ENCODE data around the gene MPC1L.
"Not testable (repeated sequence)": the region's sequence is repeated elsewhere in the genome, so short reads cannot be mapped to it uniquely, and the experiment has no call there.

Gene MPC1L

DNA sequence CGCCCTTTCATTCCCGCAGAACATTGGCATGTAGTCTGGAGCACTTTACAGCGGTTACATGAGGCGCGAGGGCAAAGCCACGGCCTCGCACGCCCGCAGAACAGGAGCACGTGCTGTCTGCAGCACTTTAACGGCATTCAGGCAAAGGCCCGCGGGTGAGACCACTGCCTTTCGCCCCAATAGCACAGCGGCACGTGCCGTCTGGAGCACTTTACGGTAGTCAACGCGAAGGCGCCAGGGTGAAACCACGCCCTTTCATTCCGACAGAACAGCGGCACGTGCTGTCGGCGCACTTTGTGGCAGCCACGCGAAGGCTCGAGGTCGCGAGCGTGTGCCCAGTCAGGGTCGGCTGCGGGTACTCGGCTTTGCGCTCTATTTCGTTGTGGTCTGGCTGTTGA is at the start of gene MPC1L:
Gene MPC1L (plus strand): TSS at position 290 of the 398 bp plus-strand sequence. CDS start 138 bp downstream, outside the sequence.
- DNase-seq (no peak), ATAC-seq (no peak)

DNA sequence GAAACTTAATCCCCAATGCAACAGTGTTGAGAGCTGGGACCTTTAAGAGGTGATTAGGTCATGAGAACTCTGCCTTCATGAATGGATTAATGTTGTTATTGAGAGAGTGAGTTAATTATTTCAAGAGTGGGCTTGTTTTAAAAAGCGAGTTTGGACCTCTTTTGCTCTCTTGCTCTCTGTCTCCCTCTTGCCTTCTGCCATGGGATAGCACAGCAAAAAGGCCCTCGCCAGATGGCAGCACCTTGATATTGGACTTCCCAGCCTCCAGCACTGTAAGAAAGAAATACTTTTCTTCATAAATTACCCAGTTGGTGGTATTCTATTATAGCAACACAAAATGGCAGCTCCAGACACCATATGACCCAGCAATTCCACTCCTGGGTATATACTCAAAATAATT is 49.5 kb upstream of the MPC1L start:
- ATAC-seq (no peak), DNase-seq (no peak)

DNA sequence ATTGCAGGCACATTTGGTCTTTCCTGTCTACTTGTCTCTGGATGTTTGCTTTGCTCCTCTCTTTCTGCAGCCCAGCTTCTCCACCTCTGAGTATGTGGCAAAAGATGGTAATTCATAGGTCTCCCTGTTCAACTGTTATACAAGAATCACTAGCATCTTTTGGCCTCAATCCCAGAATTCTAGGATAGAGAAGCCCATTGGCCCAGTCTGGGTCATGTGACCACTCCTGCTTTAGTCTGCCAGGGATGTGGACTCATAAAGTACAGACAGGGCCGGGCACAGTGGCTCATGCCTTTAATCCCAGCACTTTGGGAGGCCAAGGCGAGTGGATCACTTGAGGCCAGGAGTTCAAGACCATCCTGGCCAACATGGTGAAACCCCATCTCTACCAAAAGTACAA is 47.8 kb upstream of the MPC1L start:
- DNase-seq, ATAC-seq: not testable (repeated sequence)

DNA sequence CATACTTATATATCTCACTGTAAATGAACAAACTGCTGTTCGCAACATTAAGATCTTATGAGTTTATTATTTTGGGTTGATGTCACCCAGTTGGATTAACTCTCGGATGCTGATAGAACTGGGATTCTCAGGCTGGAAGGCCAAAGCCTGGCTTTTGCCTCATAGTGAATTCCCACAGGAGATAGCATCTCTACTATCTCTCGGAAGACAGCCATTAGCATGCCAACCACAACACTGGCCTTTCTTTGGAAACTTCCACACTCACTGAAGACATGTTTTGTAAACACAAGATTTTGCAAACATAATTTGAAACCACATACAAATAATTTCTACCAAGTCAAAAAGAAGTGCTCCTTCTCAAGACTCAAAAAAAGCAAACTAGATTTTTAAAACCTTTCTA is 46.9 kb upstream of the MPC1L start:
- no peak for ATAC-seq
- no peak for DNase-seq

DNA sequence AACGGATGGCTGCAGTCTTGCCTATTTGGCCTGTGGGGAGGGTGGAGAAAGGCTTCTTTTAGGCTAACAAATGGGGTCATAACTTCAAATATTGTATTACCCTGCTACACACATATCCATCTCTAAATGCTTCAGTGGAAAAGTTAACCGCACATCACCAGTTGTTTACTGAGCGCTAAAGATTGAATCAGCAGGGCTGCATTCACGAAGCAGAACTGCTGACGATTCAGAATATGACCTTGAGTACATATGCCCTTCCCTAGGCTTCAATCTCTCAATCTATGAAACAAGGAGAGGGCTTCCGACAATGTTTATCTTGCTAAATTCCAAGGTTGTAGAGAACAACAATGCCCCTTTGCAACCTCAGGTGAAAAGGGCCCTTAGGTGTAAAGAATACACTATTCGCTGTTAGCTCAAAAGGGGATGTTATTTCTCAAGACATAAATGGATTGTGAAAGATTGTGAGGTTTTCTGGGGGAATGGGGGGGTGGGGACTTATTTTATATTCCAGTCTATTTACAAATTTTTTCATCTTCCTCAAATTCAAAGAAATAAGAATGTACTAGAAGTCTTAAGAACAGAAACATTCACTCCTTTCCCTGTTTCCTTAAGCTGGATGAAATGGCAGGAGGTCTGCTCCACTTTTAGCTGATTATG is 45.1 kb upstream of the MPC1L start:
- ATAC-seq (no peak), DNase-seq (no peak)

DNA sequence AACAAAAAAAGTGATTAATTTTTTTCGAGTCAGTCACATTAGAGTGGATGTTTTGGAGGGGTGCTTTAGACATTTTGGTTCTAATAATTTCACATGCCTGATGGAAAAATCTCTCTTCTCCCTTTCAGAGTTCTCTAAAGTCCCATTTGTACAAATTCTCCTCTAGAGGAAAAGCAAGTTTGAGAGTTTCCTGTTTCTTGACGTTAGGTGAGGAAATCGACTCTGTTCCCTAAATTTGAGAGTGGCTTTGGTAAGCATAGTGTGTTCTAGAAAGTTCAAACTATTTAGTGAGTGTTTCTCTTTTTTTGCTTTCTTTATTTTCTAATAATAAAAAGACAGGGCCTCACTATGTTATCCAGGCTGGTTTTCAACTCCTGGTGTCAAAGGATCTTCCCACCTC is 44.1 kb upstream of the MPC1L start:
- no peak for DNase-seq
- no peak for ATAC-seq

DNA sequence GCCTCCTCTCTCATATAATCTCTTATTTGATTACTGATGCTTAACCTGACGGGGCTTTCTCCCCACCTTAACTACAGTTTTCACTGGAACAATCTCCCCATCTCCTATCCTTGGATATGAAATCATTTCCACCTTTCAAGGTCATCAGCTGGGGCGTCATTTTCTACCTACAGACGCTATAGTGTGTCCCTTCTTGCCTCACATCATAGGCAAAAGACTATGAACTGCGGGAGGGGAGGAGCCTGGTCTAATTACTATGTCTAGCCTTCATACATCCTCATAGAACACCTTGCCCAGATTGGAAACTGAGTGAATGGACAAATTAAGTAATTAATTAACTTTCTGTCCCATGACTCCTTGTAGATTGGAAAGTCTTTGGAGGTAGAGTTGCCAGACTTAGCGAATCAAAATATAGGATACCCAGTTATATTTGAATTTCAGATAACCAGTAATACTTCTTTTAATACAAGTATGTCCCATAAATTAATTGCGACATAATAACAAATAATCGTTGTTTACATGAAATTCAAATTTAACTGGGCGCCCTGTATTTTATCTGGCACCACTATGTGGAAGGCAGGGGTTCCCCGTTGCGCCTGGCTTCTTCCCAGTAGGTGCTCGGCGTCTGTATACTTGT is 43.2 kb upstream of the MPC1L start:
- ATAC-seq (no peak), DNase-seq (no peak)

DNA sequence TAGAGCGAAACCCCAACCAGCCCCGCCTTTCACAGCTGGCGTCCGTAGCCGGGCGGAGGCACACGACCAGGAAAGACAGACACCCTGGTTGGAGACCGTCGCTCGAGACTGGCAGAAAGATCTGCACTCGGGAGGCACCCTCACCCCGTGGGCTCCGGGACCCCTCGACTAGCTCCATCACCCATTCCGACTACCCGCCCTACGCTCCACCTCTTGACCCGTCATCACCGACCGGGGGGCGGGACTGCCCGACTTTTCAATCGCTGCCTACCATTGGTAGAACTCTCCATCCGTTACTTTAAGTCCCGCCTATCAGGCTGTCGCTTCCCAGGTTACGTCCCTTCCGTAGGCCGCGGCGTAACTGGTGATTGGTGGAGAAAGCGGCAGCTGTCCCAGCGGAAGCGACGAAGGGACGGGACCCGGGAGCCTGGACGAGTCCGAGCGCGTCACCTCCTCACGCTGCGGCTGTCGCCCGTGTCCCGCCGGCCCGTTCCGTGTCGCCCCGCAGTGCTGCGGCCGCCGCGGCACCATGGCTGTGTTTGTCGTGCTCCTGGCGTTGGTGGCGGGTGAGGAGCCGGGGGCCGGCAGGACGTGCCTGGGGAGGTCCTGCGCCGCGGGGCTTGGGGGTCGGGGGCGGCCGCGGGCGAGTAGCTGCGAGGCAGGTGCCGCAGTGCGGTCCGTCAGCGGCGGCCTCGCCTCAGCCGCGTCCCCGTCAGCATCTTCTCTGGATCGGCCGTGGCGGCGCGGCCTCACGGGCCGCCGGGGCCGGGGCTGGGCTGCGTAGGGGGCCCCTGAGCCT is 42.5 kb upstream of the MPC1L start, which contains the start of gene ATP6AP2:
Gene ATP6AP2 (plus strand): TSS at position 434 of the 799 bp plus-strand sequence. CDS start 96 bp downstream, at position 530.
- peak; percentile 98 for ATAC-seq
- DNase-seq, result peak; percentile 86

DNA sequence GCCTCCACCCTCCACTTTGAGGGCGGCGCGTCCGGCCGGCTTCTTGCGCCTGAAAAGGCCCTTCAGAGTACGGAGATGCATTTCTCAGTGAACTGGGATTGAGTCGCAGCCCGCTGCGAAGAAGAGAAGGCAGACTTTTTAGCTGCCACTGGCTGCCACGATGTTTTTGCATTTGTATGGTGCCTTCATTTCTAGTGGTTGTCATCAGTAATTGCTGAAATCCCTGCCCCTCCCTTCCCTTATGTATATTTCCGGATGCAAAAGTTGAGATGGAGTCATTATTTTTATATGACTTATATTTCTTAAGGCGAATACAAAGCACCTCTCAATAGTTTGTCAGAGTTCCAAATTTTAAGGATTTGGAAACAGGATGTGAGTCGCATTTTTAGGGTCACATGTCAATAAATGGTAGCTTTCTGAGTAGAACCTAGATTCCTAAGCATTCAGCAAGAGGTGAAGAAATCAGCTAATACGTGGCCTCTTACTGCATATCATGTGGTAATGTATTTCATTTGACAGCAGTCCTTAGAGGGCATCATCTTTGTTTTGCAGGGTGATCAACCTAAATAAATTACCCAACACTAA is 41.8 kb upstream of the MPC1L start:
- ATAC-seq (no peak), DNase-seq (no peak)

DNA sequence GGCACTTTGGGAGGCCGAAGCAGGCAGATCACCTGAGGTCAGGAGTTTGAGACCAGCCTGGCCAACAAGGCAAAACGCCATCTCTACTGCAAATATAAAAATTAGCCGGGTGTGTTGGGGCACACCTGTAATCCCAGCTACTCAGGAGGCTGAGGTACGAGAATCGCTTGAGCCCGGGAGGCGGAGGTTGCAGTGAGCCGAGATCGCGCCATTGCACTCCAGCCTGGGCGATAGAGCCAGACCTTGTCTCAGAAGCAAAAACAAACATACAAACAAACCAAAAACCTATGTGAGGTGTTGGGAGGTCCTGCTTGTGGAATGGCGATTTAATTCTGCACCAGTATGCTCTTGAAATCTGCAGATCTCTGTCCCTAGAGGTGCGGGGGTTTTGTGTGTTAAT is 41.0 kb upstream of the MPC1L start:
- not testable (repeated sequence) for ATAC-seq, DNase-seq

DNA sequence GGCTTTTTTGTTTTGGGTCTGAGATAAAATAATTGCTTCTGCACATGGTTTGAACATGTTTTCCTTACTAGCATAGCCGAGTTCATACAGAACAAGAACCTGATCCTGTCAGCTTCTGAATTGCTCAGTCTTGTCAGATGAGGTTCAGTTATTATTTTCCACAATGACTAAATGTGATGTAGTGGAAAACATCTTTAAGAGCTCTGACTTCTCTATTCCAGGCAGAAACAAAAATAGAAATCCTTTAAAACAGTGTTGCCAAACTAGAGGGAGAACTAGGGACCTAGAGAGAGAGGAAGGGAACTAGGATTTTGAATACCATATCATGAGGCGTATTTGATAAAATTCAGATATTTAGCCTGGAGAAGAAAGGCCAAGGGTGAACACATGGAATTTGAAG is 40.4 kb upstream of the MPC1L start:
- no peak for ATAC-seq

DNA sequence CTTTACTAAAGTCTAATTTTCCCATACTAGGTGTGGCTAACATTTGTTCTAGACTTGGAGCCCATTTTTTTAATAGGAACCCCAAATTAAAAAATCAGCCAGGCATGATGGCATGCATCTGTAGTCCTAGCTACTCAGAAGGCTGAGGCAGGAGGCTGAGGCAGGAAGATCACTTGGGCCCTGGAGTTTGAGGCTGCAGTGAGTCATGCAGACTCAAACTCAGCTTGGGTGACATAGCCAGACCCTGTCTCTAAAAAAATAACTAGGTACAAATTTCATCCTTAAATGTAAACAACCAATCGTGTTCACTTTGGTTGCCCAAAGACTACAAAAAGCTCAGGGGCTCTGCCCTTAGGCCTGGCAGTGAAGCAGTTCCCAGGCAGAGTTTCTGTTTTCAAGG is 35.6 kb upstream of the MPC1L start:
- DNase-seq, result not testable (repeated sequence)
- ATAC-seq, result peak; percentile 28

More for the DNA sequence above, 40.4 kb upstream of the MPC1L start:
- no peak for DNase-seq

DNA sequence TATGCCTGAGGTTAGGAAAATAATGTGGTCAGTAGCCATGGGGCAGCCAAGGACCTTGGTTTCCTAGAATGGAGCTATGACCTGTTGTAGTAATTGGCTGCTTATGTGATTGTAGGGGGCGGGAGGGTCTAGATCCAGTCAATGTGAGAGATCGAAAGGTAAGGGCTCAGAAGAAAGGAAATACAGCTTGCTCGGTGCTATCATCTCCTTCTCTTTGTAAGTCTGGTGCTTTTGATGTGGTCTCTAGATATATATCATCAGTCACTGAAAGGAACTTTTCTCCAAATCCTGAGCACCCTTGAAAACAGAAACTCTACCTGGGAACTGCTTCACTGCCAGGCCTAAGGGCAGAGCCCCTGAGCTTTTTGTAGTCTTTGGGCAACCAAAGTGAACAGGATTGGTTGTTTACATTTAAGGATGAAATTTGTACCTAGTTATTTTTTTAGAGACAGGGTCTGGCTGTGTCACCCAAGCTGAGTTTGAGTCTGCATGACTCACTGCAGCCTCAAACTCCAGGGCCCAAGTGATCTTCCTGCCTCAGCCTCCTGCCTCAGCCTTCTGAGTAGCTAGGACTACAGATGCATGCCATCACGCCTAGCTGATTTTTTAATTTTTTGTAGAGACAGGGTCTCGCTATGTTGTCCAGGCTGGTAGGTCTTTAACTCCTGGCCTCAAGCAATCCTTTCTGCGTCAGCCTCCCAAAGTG is 33.5 kb upstream of the MPC1L start:
- DNase-seq, result peak; percentile 12
- peak; percentile 96 for ATAC-seq

DNA sequence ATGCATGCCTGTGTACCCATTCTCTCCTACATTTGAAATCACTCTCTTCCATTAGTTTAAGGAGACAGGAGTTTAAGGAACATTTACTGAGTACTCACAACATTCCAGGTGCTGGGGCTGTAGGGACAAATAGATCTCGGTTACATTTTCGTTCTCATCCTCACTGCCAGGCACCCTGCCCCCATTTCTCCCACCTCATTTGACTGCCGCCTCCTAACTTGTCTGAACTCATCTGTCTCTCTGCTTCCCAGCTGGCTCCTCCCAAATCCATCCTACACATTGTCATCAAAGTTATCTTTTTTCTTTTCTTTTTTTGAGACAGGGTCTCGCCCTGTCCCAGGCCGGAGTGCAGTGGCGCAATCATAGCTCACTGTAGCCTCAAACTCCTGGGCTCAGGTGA is 19.8 kb upstream of the MPC1L start:
- DNase-seq (no peak), ATAC-seq (no peak)

DNA sequence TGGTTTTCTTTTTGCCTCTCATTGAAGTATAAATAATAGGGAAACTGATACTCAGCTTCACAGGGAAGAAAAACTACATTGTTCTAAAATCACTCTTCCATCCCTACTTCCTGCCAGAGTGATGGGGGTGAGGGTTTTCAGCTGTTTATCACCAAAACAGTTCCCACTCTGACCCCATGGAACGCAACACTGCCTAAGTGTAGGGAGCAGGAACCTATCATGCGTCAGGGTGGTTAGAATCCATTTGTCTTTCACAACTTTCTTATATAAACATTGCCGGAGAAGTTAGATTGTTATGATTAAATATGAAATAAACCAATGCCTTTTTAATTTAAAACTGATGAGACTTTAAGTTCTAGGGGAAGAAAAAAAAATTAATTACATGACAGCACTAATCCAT is 15.8 kb upstream of the MPC1L start:
- no peak for ATAC-seq
- DNase-seq, result no peak

DNA sequence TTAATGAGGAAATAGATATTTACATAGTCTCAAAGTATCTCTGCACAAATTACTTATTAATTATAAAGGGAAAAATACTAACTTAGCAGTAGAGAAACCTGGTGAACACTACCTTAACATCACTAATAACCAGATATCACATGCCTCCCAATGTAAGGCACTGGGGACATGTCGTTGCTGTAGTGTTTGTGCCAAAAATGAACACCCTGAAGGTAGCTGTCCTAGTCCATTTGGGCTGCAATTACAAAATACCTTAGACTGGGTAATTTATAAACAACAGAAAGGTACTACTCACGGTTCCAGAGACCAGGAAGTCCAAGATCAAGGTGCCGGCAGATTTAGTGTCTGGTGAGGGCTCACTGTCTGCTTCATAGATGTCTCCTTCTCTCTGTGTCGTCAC is 10.7 kb upstream of the MPC1L start:
- DNase-seq (no peak), ATAC-seq (no peak)

DNA sequence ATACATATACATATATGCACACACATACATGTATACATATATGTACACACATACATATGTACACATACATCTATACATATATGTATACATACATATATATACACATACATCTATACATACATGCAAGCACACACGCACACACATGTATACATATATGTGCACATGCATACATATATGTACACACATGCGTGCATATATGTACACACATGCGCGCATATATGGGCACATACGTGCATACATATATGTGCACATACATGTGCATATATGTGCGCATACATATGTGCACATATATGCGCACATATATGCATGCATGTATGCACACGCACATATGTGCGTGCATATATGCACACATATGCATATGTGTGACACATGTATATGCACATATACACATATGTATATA is 7.3 kb upstream of the MPC1L start:
- ATAC-seq (no peak), DNase-seq (no peak)

DNA sequence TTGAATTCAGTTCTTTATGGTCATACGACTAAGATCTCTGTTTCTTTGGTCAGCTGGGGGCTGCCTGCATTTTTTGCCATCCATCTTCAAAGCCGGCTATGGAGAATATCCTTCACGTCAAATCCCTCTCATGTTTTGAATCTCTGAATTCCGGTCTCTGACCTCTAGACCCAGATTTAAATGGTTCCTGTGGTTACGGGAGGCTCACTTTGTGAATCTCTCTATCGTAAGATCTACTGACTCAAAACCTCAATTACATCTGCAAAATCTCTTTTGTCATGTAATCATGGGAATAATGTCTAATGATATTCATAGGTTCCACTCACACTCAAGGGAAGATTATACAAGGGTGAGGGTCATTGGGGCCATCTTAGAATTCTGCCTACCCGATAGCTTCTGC is 5.7 kb upstream of the MPC1L start:
- DNase-seq (no peak), ATAC-seq (no peak)

DNA sequence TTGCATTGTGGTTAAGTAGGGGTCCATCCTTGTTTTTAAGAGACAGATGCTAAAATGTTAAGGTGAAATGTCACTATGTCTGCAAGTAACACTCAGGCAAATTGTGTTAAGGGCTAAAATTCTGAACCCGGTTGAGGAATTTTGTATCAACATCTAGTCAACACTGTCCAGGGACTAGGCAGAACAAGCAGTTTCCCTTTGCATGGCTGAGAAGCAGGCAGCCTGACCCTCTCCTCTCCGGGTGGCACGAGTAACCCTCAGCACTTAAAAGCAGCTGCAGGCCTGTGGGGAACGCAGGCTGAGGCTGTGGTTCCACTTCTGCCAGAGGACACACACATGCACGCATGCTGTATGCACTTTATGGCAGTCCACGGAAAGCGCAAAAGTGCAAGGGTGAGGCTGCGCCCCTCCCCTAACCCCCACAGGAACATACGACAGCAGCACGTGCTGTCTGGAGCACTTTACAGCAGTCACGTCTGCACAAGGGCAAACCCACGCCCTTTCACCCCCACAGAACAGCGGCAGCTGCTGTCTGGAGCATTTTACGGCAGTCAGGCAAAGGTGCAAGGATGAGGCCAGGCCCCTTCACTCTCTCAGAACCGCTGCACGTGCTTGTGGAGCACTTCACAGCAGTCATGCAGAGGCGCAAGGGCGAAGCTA is 619 bp upstream of the MPC1L start:
- ATAC-seq, result no peak
- DNase-seq, result no peak

DNA sequence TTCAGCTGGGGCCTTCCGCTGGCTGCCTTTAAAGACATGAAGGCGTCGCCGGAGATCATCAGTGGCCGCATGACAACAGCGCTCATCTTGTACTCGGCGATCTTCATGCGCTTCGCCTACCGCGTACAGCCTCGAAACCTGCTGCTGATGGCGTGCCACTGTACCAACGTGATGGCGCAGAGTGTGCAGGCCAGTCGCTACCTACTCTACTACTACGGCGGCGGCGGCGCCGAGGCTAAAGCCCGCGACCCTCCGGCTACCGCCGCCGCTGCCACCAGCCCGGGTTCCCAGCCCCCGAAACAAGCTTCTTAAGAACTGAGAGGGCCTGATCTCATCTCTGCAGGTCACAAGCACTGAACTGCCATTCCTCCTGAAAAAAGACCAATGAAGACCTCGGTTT is 437 bp downstream of the MPC1L start:
- DNase-seq, result no peak
- no peak for ATAC-seq

DNA sequence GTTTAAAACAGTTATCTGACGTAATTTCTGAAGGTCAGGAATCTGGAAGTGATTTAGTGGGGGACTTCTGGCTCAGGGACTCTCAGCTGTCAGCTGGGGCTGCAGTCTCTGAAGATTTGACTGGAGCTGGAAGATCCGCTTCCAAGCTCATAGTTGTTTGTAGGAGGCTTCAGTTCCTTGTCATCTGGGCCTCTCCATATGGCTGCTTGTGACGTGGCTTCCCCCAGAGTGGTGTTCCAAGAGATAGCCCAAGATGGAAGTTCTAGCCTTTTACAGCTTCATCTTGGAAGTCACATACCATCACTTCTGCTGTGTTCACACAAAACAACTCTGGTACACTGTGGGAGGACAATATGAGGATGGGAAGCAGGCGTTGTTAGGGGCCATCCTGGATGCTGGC is 2.1 kb downstream of the MPC1L start:
- DNase-seq (no peak), ATAC-seq (no peak)

DNA sequence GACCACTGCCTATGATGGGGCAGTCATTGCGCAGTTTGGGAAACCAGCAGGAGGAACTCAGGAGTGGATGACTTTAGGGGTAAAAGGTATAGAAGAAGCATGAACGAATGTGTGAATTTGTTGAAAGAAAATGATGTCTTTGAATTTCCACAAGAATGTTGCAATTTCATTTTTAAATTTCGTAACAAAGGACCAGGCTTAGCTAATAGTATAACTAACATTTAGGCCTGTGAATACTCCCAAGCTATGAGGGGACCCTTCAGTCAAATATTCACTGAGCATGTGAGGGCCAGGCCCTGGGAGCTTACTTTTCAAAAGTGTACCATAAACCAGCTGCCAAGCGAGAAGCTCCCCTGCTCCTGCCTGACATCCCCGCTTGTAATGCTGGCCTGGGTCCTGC is 5.3 kb downstream of the MPC1L start:
- DNase-seq (no peak), ATAC-seq (no peak)

Measured in stimulated activated naive CD8-positive, alpha-beta T cell treated with anti-CD3 and anti-CD28 coated beads, Interleukin-15, Interleukin-2, amounts not matched to agents 100 U/mL and 50 U/mL, for 24 hours (primary cell).